ENCODE results near the gene GPC5.
"Not testable (repeated sequence)": the region's sequence is repeated elsewhere in the genome, so short reads cannot be mapped to it uniquely, and the experiment has no call there.

GPC5 gene

DNA sequence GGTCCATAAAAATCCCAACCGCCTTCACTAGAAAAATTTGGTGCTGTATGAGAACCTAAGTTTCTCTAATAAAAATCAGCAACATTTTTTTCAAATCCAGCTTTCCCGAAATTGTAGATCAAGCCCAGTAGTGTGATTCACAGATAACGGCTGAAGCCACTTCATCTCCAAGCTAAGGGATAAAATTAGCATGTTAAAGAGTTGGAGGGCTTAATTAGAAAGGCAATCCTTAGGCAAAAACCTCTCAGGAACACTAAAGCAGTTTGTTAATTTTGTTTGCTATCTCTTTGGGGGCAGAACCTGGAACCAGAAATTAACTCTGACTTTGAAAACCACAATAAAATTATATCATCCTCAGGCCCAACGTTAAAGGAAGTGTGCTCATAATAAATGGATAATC lies 820.2 kb downstream of the GPC5 start:
- no peak for DNase-seq

DNA sequence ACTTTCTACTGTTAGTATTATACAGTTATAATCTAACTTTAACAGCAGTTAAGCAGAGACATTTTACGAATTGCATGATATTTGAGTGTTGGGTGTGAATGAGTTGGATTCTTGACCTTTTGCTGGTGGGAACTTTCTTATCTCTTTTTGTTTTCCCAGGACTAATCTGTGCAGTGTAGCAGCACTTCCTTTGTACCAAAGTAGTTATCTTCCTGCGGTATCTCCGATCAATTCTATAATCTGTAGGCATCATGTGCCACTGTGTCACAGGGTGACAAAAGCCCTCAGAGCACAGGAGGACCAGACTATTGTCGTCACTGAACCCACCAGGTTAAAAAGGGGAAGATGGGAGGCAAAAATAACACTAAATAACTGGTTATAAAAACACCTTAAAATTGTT lies 823.5 kb downstream of the GPC5 start:
- no peak for DNase-seq

DNA sequence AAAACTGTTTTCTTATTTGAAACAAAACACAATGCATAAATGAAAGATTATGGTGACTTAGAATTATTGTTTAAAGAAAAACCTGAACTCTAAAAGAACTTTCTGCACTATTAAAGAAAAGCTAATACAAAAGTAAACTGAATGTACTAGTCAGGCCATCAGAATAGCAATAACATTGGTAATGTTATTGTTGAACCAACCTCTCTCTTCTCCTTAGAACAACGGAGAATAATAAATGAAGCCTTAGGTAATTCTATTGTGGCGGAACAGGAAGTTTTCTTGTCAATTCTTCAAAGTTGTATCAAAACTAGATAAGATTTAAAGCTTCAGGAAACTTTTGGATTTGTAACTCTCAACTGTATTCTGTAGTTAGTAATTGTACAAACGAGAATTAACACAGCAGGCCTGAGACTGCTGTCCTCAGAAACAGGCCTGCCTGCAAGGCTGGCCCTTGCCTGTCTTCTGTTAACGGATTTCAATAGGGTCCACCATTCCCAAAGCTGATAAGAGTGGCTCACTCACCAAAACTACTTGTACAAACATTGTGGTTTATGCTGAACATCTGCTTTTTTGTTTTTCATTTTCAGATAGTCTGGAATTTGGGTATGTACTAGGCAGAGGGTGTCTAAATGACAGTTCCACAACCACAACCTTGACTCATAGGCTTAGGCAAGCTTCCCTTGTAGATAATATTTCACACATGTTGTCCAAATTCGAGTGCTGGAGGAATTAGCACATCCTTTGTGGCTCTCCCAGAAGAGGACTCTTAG lies 825.8 kb downstream of the GPC5 start:
- no peak for DNase-seq

DNA sequence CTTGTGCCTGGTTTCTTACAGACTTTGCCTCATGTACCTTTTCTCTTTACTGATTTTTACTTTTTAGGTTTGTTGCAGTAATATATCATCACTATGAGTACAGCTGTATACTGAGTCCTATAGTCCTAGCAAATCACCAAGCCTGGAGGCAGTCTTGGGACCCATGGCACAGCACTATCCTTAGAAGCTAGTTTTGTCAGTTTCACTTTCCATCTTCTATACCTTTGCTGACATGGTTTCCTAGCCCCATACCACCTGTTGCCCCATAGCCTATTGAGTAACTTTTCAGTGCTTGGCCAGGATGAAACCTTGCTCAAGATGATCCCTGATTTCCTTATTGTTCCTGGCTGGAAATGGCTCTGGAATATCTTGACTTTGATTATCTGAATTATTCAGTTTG lies 826.4 kb downstream of the GPC5 start:
- no peak for DNase-seq

DNA sequence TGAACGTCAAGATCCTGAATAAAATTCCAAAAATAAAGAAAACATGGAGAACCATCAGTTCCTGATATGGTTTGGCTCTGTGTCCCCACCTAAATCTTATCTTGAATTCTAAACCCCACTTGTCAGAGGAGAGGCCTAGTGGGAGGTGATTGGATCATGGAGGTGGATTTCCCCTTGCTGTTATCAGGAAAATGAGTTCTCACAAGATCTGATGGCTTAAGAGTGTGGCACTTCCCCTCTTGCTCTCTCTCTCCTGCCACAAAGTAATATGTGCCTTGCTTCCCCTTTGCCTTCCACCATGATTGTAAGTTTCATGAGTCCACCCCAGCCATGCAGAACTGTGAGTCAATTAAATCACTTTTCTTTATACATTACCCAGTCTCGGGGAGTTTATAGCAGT lies 827.4 kb downstream of the GPC5 start:
- no peak for DNase-seq

DNA sequence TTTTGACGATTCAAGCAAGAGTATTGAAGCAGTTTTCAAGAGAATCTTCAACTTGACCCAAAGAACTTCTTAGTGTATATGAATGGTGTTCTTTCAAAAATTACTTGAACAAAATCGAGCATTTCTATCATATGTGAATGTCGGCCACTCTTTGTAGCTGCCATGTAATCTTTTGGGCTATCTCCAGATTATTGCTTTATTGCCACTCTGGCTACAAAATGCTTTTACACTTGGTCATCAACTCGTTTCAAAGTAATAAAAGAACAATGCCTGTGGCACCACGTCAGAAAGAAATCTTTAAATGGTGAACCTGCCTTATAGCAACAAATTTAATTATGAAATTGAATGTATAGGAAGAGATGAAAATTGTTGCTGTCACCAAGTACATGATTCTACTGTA lies 834.5 kb downstream of the GPC5 start:
- no peak for DNase-seq

DNA sequence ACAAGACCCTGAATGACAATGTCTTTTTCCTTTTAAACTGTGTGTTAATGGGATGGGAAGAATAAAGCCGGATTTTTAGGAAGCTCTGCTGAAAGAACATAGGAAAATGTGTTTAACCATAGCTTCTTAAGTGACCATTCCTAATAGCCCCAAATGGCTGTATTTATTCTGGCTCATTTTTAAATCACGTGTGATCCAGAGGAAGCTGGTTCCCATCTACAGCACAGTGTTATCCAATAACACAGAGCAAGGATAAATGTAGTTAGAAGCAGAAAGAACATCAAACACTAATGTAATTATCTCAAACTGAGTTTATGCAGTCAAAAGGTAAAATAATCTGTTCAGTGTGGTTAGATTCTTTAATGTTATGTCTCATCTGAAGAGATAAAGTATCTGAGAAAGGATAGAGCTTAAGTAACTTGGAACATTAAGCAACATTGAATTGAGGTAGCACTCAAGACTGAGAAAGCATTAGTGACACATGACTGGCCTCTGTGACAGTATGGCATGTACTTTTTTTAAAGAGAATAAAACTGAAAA lies 853.3 kb downstream of the GPC5 start:
- DNase-seq, result no peak

DNA sequence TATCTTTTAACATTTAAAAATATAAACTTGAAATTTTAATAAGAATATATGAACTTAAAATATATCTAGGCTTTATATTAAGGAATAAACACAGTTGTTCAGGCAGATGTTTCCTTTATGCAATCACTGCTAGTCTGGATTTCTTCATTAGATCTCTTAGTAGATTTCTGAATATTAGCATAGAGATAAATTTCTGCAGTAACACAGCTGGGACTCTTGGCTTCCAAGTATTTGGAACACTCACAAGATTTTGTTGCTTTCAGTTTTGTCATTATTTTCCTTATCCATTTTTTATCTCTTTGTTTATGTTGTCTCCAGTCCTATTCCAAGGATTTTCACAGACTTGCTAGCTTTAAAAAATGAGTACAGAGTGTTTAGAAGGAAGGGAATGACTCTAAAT lies 857.1 kb downstream of the GPC5 start:
- DNase-seq, result no peak

DNA sequence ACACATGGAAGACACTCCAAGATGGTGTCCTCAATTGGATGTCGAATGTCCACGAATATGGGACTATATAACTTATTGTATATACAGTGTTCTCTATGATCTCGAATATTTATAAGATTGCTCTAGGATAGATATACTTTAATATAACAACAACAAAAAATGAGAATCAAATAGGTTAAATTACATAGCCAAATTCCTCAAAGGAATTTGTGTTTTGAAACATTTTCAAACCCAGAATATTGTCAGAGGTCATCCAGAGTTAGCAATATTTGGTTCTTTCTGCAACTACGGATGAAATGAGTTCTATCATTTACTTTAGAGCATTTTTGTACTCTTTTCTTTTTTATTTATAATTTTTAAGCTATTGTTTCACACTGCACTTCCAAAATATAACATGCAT lies 857.8 kb downstream of the GPC5 start:
- DNase-seq, result no peak

DNA sequence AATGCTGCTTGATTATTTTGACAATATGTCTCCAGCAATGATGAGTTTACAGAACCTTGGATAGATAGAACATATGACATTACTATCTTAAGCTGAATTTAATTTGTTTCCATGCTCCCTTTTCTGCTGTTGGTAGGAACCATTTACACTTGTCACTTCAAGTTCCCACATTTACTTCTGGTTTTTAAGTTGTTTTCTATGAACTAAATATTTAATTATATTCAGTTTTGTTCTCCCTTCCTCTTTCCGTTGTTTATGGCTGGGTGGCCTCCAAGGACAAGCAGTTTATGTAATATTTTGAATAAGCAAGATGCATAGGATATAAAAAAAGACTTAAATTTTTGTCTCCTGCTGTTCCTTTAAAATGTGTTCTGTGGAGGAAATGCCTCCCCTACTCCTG lies 860.6 kb downstream of the GPC5 start:
- no peak for DNase-seq

DNA sequence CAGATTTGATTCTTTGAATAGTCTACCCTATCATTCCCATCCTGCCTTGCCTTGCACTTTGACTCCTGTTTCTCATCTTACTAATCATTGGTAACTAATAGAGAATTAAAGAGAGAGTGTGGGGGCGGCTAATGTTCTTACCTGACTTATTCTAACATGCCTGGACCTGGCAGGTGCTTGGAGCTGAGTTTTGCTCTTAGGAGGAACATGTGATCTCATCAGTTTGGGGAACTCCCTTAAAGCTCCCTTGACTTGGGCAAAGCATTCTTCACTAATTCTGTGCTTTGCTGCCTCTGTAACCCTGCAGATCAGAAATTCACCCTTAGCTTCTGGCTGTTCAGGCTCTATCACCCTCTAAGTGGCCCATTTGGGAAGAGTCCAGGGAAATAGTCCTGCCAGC lies 861.1 kb downstream of the GPC5 start:
- no peak for DNase-seq

DNA sequence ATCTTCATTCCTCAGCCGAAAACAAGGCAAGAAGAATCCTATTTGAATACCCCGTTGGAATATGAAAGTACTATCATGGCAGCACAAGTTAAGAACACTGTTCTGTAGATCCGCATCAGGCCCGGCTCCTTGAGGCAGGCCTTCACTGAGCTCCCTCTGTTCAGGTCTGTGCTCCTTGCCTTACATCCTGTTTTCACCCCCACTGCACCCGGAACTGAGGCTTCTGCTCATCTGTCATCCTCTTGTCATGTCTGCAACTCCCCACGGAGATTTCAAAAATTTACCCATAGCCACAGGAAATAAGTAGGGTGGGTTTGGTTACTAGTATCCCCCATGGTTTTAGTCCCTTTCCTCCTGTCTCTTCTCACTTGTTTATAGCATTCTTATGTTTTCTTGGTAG lies 861.9 kb downstream of the GPC5 start:
- DNase-seq, result no peak

DNA sequence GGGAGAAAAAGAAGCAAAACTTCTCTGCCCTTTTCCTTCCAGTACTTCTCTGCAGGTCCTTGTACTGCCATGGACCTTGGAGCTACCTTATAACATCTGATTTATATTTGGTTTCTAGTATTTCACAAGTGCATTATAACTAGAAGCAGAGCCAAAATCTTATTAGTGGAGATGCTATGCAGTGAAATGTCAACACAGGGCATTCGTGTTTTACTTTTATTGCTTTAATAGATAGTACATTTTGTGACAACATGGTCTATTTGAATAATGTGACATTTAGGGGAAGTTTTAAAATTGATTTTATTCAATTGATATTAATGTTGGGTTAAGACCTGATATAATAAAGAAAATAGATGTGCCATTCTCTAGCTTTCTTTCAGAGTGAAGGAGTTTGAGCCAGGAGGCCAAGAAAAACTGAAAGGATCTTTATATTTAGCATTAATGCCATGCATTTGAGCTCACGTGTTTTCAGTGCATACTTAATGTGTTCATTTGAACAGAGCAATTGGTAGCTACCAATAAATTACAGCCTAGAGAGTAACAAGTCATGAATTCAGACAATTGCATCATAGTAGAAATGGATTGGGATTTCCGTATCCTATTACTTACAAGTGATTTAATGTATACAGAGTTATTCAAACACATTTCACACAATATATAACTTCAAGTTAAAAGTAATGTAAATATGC lies 863.8 kb downstream of the GPC5 start:
- DNase-seq, result no peak

DNA sequence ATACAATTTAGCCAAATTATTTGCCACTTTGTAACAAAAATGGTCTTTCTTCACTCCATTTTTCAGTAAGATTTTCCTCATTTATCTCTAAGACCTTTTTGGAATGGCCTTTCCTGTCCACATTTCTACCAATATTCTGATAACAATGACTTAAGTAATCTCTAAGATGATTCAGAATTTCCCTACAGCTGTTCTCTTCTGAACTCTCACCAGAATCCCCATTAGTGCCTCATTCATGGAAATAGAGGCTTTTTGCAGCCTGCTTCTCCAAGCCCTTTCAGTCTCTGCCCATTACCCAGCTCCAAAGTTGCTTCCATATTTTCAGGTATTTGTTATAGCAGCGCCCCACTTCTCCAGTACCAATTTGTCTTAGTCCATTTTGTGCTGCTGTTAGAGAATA lies 867.0 kb downstream of the GPC5 start:
- DNase-seq, result no peak

DNA sequence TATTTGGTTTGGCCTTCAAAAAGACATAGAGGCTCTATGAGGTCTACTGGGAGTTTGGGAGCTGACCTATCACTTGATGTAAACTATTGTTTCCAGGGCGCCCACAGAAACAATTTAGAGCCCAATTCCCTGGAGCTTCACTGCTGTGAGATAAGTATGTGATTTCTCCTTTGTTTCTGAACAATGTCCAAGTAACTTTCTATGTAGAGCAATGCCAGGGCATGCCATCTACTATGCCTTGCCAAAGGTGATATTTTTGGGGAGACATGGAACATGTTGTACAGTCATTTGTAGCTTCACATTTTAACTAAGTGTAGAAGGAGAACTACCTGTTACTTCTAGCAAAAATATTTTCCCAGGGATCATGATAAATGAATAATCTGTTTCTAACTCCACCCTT lies 872.6 kb downstream of the GPC5 start:
- no peak for DNase-seq

DNA sequence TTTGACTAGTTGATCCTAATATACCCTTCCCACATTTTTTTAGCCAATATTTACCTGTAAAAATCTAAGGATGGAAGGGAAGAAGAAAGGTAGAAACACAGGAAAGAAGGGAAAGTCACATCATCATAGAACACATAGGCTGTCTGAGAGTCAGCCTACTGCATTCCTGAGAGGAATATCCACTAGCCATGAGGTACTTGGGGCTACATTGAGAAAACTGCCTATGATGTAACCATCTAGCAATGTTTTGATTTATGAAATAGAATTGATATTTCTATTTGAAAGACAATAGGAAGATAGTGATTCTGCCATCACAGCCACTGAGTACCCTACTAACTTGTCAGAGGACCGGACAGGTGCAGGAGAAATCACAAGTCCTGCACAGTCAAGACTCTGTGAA lies 873.8 kb downstream of the GPC5 start:
- no peak for DNase-seq

DNA sequence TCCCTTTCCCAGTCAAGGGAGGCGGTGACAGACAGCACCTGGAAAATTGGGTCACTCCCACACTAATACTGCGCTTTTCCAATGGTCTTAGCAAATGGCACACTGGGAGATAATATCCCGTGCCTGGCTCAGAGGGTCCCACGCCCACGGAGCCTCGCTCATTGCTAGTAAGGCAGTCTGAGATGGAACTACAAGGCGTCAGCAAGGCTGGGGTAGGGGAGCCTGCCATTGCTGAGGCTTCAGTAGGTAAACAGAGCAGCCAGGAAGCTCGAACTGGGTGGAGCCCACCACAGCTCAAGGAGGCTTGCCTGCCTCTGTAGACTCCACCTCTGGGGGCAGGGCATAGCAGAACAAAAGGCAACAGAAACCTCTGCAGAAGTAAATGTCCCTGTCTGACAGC lies 882.6 kb downstream of the GPC5 start:
- DNase-seq, result not testable (repeated sequence)

DNA sequence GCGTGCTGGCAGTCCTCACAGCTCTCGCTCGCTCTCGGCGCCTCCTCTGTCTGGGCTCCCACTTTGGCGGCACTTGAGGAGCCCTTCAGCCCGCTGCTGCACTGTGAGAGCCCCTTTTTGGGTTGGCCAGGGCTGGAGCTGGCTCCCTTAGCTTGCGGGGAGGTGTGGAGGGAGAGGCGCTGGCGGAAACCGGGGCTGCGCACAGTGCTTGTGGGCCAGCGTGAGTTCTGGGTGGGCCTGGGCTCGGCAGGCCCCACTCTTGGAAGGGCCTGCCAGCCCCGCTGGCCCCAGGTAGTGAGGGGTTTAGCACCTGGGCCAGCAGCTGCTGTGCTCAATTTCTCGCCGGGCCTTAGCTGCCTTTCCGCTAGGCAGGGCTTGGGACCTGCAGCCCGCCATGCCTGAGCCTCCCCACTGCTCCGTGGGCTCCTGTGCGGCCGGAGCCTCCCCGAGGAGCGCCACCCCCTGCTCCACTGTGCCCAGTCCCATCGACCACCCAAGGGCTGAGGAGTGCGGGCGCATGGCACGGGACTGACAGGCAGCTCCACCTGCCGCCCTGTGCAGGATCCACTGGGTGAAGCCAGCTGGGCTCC lies 892.4 kb downstream of the GPC5 start:
- not testable (repeated sequence) for DNase-seq

DNA sequence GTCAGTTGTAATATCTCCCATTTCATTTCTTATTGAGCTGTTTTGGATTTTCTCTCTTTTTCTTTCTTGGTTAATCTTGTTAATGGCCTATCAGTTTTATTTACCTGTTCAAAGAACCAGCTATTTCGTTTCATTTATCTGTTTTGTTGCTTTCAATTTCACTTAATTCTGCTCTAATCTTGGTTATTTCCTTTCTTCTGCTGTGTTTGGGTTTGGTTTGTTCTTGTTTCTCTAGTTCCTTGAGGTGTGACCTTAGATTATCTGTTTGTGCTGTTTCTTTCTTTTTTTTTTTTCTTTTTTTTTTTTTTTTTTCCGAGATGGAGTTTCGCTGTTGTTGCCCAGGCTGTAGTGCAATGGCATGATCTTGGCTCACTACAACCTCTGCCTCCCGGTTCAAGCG lies 896.1 kb downstream of the GPC5 start:
- not testable (repeated sequence) for DNase-seq

DNA sequence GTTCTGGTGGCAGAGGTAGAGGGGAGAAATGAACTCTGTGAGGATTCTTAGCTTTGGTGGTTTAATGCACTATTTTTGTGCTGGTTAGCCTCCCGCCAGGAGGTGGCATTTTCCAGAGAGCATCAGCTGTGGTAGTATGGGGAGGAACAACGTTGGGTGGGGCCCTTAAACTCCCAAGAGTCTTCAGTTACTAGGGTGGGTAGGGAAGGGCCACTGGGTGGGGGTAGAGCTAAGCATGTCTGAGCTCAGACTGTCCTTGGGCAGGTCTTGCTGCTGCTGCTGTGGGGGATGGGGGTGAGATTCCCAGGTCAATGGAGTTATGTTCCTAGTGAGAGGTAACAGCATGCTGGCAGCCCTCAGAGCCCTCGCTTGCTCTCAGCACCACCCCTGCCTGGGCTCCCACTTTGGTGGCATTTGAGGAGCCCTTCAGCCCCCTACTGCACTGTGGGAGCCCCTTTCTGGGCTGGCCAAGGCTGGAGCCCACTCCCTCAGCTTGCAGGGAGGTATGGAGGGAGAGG lies 897.8 kb downstream of the GPC5 start:
- DNase-seq, result not testable (repeated sequence)

DNA sequence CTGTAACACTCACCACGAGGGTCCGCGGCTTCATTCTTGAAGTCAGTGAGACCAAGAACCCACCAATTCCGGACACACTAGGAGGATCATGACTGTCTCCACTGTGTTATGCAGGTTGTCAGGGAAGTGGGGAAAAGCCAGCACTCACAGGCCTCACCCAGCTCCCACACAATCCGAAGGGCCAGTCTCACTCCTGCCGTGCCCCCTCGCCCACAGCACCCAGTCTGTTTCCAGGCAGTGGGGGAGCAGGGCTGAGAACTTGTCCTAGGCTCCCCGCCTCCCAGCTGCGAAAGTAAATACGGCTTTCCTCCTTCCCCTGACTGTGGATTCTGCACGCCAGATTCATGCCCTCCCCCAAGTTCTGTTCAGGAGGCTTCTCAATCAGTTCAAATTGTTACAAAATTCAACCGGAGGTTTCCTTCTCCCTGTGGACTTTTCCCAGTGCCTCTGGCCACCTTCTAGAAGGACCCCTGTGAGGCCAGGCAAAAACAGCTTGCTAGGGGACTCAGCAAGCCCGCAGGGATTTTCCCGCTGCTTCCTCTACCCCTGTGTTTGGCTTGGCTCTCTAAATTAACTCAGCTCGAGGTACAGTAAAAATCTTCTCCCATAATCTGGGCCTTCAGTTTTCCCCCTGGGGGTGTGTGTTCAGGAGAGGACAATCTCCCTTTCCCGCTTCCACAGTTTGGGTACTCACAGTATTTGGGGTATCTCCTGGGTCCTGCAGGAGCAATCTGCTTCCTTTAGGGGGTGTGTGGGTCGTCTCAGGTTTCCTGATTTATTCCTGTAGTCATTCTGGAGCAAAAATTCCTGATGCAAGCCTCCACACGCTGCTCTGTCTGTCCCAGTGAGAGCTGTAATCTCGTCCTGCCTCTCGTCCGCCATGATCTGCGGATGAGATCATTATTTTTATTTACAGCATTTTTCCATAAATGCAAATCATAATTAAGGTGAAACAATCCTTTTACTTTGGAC lies 899.8 kb downstream of the GPC5 start:
- no peak for DNase-seq

DNA sequence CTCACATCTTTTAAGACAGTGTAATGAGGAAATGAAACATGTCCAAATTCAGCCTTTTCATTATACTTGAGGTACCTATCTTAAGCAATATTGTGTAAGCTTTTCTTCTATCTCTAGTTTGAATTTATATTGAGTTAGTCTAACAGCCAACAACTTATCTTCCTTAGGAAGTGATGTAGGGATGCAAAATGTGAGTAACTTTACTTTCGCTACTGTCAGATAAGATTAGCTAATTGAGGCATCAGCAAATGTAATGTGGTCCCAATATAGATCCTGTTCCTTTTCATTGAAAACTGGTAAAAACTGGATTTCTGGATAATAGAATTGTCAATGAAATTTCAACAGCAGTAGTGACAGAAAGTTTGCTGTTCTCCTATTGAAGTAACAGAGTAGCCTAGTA lies 902.2 kb downstream of the GPC5 start:
- DNase-seq, result no peak

DNA sequence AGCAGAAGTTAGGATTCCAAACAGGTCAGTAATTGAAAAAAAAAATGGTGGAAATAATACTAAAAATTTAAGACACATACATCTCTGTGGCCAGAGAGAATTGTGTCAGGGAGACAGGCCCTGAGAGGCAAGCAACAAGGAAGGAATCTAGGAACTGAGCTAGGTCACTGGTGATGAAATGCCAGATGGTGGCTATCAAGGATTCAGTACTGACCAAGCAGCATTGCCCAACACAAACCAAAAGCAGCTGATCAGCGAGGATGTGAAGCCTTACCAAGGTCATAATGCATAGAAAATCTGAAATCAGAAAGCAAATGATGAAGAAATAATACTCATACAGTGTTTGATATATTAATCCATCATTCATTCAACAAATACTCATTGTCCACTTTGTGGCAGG lies 905.0 kb downstream of the GPC5 start:
- DNase-seq, result no peak

Data from stimulated activated CD8-positive, alpha-beta memory T cell treated with anti-CD3 and anti-CD28 coated beads, Interleukin-4, amount 100 ng/mL, for 48 hours (primary cell).